Measurements from ENCODE around the gene ELN. TPM values are rescaled to one million over a fixed set of nuclear protein-coding genes. Genes with fewer than 3 reads are reported as not detected.

ELN gene
- total and polyA plus RNA-seq, 9 of the 15 experiments (the other 6 are each of a cell fraction or from before 2014, with no cell fraction given): 0.20 TPM; not detected in 8

DNA sequence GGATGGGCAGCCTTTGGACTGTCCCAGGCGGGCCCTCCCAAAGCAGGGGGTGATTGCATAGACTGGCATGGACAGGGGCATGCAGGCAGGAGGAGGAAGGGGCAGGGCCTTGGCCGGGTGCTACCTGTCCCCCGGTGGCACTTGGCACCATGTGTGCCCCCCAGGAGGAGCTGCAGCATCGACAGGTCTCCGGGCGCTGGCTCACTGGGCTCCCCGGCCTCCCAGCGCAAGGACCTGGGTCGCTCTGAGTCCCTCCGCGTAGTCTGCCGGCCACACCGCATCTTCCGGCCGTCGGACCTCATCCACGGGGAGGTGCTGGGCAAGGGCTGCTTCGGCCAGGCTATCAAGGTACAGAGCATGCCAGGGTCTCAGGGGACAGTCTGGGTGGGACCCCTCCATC lies 78.9 kb downstream of the ELN start:
- POLR2A ChIA-PET: no interaction called here
- H3K4me3 ChIP-seq: no peak overlapping the region
- DNase-seq (ENCODE audit: extremely low read depth in 1 of 4, low spot score in 3 of 4): no peak
- H3K4me2 ChIP-seq (ENCODE audit: insufficient read depth, low read length): no peak overlapping the region
- H2AFZ ChIP-seq (ENCODE audit: low read depth, low read length): no peak overlapping the region
- intact Hi-C loops (cut with micrococcal nuclease): no loop called here
- no peaks in the 10 kb centered on the region for H3K79me2 ChIP-seq (ENCODE audit: control insufficient read depth, insufficient read depth, low read length)
- no peaks in the 10 kb centered on the region for H3K9me3 ChIP-seq (replicated peaks; ENCODE audit: control insufficient read depth, insufficient read depth, low read depth, low read length)
- H3K36me3 ChIP-seq (ENCODE audit: control insufficient read depth, insufficient read depth, low read length): peaks cover 72% of the 10 kb centered on the region; the same call in 2 of the 3 replicates
- H4K20me1 ChIP-seq (replicated peaks; ENCODE audit: control insufficient read depth, insufficient read depth, low read length): no peaks in the 10 kb centered on the region
- no peak for FAIRE-seq
- no peak overlapping the region; a peak in 1 of 4 replicates for H3K9ac ChIP-seq (ENCODE audit: insufficient read depth in 1 of 2, low read depth in 2 of 2, low read length in 2 of 2)
- TF ChIP-seq ZBTB5 (IDR thresholded peaks at IDR 0.05): no peak
- no peak for TF ChIP-seq HDAC8 (tag; IDR thresholded peaks at IDR 0.05)
- no peak for TF ChIP-seq ZHX1 (conservative IDR thresholded peaks at IDR 0.05; ENCODE audit: low read length)
- ATAC-seq: no peak
- CTCF ChIA-PET (ENCODE audit: low intra/inter-chr PET ratio): no interaction called here
- BruUV-seq (replicated peaks): no TSS peak
- H3K4me1 ChIP-seq (replicated peaks in 1 of 2; ENCODE audit: control insufficient read depth in 2 of 2, insufficient read depth in 2 of 2, low read length in 2 of 2): peaks cover 2 to 4% of the 10 kb centered on the region in 2 experiments; a peak in 2 of 5 replicates
- no peak overlapping the region for H3K27ac ChIP-seq (ENCODE audit: extremely low read depth, low read depth, low read length)
- no peaks in the 10 kb centered on the region for H3K27me3 ChIP-seq (ENCODE audit: control insufficient read depth in 2 of 2, insufficient read depth in 2 of 2, low read length in 2 of 2)
- in situ Hi-C loops (cut with MboI): no loop called here
- 93% methylated on average over 18 of the region's 18 CpGs for WGBS (ENCODE audit: insufficient coverage, low coverage, missing lambda C conversion rate)
- H3K9me1 ChIP-seq (ENCODE audit: control insufficient read depth, insufficient read depth, low read length): no peaks in the 10 kb centered on the region
